HEK293T (cell line): ENCODE measurements around the gene GPRC5D.

Experiments
- CTCF ChIA-PET: fragments of 350-600 bp; formaldehyde crosslinking; extraction: SDS; loops from one replicate; lab custom pipeline; 2021; ENCODE audit warnings: antibody characterized with exemption, inconsistent platforms; lab: Yijun Ruan, JAX
- POLR2A ChIA-PET: fragments of 350-600 bp; formaldehyde crosslinking; extraction: SDS; loops from one replicate; lab custom pipeline; 2020; ENCODE audit warnings: antibody characterized with exemption, inconsistent platforms; lab: Yijun Ruan, JAX
- DNase-seq: peaks from one replicate; pipeline ENCODE4 v3.0.0; 2012; ENCODE audit warnings: mixed read lengths; ENCODE audit errors: extremely low spot score
- ARNT ChIP-seq: fragments of 450-650 bp; IDR thresholded peaks from 2 replicates; pipeline ENCODE4 v1.6.1; 2017; ENCODE audit warnings: mild to moderate bottlenecking
- BHLHE40 ChIP-seq: fragments of 450-650 bp; IDR thresholded peaks from 2 replicates; pipeline ENCODE4 v1.6.1; 2016; ENCODE audit warnings: mild to moderate bottlenecking, moderate library complexity, borderline replicate concordance
- CTBP1 ChIP-seq: fragments of 450-650 bp; IDR thresholded peaks from 2 replicates; pipeline ENCODE4 v1.6.1; 2016; ENCODE audit warnings: borderline replicate concordance
- ELF4 ChIP-seq: fragments of 450-650 bp; IDR thresholded peaks from 2 replicates; pipeline ENCODE4 v1.6.1; 2017; ENCODE audit warnings: antibody characterized with exemption
- FOXA1 ChIP-seq: fragments of 450-650 bp; IDR thresholded peaks from 2 replicates; pipeline ENCODE4 v1.6.1; 2016; ENCODE audit warnings: mild to moderate bottlenecking
- FOXK2 ChIP-seq: fragments of 450-650 bp; IDR thresholded peaks from 2 replicates; pipeline ENCODE4 v1.6.1; 2016; ENCODE audit warnings: mild to moderate bottlenecking
- FOXM1 ChIP-seq: fragments of 450-650 bp; IDR thresholded peaks from 2 replicates; pipeline ENCODE4 v1.6.1; 2017; ENCODE audit warnings: mild to moderate bottlenecking, borderline replicate concordance
- HDGF ChIP-seq: fragments of 450-650 bp; IDR thresholded peaks from 2 replicates; pipeline ENCODE4 v1.6.1; 2017; ENCODE audit warnings: antibody characterized with exemption, borderline replicate concordance
- L3MBTL2 ChIP-seq: fragments of 450-650 bp; conservative IDR thresholded peaks from 2 replicates; pipeline ENCODE4 v1.6.1; 2016; ENCODE audit warnings: mild to moderate bottlenecking
- LEF1 ChIP-seq: fragments of 450-650 bp; IDR thresholded peaks from 2 replicates; pipeline ENCODE4 v1.6.1; 2017; ENCODE audit warnings: mild to moderate bottlenecking, borderline replicate concordance
- NFRKB ChIP-seq: fragments of 450-650 bp; IDR thresholded peaks from 2 replicates; pipeline ENCODE4 v1.6.1; 2016; ENCODE audit warnings: mild to moderate bottlenecking, moderate library complexity
- SP1 ChIP-seq: fragments of 450-650 bp; IDR thresholded peaks from 2 replicates; pipeline ENCODE4 v1.6.1; 2017
- SUZ12 ChIP-seq: fragments of 450-650 bp; IDR thresholded peaks from 2 replicates; pipeline ENCODE4 v1.6.1; 2016; ENCODE audit warnings: mild to moderate bottlenecking
- TARDBP ChIP-seq: fragments of 450-650 bp; IDR thresholded peaks from 2 replicates; pipeline ENCODE4 v1.6.1; 2016
- ZNF384 ChIP-seq: fragments of 450-650 bp; IDR thresholded peaks from 2 replicates; pipeline ENCODE4 v1.6.1; 2016
- TF ChIP-seq, protein P1 (sequence below): fragments of 450-650 bp; IDR thresholded peaks from 2 replicates; pipeline ENCODE4 v1.6.1; 2016

GPRC5D gene

DNA sequence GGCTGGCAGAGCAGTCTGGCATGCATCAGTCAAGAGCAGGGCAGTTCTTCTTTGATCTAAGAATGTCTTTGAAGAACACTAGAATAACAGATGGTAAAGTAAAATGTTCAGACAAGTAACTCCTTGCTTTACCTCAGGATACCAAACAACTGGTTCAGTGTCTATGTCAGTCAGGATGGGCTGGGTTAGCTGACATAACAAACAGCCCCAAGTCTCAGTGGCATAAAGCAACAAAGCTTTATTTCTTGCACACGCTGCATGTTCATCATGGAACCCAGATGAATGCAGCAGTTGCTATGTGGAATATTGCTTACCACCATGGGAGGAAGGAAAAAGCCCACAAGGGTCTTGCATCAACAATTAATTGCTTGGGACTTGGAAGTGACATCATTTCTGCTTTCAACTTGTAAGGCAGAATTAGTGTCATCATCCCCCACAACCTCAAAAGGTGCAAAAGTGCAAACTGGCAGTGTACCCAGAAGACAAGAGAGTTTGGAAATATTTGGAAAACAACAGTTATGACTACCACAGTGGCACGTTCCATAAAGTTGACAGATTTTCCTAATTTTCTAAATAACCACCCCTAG lies 21.2 kb downstream of the GPRC5D start:
- no peak for DNase-seq
- POLR2A ChIA-PET, result no interaction called here
- CTCF ChIA-PET, result no interaction called here
- TF ChIP-seq LEF1 (no peak), CTBP1 (no peak), ARNT (no peak), ZNF384 (no peak), SUZ12 (no peak), FOXA1 (no peak), SP1 (no peak), ELF4 (no peak), FOXM1 (no peak), L3MBTL2 (no peak), HDGF (no peak), FOXK2 (no peak), TARDBP (no peak)
- TF ChIP-seq, protein P1, sequence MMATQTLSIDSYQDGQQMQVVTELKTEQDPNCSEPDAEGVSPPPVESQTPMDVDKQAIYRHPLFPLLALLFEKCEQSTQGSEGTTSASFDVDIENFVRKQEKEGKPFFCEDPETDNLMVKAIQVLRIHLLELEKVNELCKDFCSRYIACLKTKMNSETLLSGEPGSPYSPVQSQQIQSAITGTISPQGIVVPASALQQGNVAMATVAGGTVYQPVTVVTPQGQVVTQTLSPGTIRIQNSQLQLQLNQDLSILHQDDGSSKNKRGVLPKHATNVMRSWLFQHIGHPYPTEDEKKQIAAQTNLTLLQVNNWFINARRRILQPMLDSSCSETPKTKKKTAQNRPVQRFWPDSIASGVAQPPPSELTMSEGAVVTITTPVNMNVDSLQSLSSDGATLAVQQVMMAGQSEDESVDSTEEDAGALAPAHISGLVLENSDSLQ, result no peak

DNA sequence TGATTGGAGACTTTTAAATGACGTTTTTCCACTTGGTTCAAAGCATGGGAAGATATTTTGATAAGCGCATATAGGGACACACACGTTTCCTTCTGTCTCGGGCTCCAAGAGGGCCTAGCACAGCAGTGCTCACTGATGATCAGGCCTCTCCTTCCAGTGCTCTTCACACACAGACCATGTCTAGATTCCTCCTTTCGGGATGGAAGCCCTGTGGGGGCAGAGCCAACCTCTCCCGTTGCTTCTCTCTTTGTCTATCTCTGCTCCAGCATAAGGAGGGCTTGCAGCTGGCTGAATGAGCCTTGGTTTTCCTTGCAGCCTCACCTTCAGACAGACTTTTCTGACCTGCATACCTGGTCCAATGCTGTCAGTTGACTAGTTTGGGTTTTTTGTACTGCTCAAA lies 22.3 kb downstream of the GPRC5D start:
- ChIA-PET CTCF (interaction anchor here (0.6 kb wide), 1 partner anchor 210 kb away, joined by 4 read pairs; no protein-coding TSS in a partner anchor), POLR2A (interaction anchor here (0.6 kb wide), 1 partner anchor 20 kb away, joined by 4 read pairs; no protein-coding TSS in a partner anchor)
- DNase-seq, result no peak
- TF ChIP-seq TARDBP (no peak), FOXA1 (no peak), HDGF (no peak), ARNT (no peak), FOXM1 (no peak), ELF4 (no peak), CTBP1 (no peak), SP1 (no peak), FOXK2 (no peak), LEF1 (no peak), NFRKB (no peak), L3MBTL2 (no peak), BHLHE40 (no peak), ZNF384 (no peak), SUZ12 (no peak)
- TF ChIP-seq, protein P1, result no peak

DNA sequence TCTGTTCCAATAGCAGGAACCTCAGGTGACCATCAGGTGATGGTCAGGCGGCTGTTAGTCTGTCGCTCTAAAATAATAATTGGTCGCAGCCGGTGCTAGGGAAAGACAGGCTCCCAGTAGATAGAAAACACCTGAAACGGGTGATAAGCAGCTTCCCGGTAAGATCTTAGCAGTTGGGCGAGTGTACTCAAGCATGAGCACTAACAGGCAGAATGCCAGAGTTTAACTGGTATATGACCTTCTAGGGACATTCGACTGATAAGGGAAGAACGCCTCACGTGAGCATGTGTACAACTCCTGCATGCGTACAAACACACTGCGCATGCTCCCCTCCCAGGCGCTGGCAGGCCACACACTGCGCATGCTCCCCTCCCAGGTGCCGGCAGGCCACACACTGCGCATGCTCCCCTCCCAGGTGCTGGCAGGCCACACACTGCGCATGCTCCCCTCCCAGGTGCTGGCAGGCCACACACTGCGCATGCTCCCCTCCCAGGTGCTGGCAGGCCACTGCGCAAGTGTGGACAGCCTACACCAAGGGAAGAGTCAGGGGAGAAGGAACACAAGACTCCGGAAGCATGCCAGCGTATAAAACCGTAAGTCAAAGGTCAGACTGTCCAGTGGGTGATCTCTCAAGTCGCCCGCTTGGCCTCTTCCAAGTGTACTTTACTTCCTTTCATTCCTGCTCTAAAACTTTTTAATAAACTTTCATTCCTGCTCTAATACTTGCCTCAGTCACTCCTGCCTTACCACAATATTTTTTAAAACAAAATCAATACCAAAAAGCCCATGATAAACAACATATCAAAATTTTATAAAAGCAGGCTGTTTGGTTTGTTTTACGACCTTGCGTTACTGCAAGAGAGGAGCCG lies 24.5 kb downstream of the GPRC5D start:
- POLR2A ChIA-PET, result no interaction called here
- no peak for DNase-seq
- CTCF ChIA-PET, result no interaction called here
- no peak for TF ChIP-seq SP1
- no peak for TF ChIP-seq CTBP1
- TF ChIP-seq NFRKB, result no peak
- no peak for TF ChIP-seq FOXK2
- TF ChIP-seq, protein P1, result no peak
- TF ChIP-seq ZNF384, result no peak
- no peak for TF ChIP-seq FOXM1
- no peak for TF ChIP-seq BHLHE40
- TF ChIP-seq SUZ12, result no peak

DNA sequence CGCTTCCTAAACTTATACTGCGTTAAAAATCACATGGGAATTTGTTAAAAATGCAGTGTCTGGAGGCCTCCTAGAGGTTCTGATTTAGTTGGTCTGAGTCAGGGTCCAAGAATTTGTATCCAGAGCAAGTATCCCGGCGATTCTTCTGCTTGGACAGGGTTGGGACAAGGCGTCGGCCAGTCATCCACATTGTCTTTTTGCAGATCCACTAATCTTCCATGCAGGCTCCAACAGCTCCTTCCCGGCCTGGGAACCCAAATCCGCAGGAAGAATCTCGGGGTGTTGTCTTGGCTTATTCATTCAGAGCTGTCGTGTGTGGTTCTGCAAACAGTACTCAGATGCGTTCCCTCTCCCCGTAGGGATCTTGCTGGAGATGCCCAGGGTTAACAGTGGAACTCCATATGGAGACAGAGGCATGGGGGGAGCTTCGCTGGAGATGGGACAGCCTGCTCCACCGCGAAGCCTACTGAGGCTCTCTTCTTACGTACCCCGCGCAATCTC lies 25.3 kb downstream of the GPRC5D start:
- no peak for DNase-seq
- CTCF ChIA-PET, result no interaction called here
- TF ChIP-seq LEF1 (no peak), HDGF (no peak), FOXK2 (no peak), ELF4 (no peak), NFRKB (no peak), ZNF384 (no peak), BHLHE40 (no peak), FOXM1 (no peak), SUZ12 (no peak), TARDBP (no peak), FOXA1 (no peak), CTBP1 (no peak), L3MBTL2 (no peak), ARNT (no peak), SP1 (no peak)
- TF ChIP-seq, protein P1, result no peak
- POLR2A ChIA-PET, result no interaction called here

- TF ChIP-seq FOXA1 (no peak), FOXK2 (no peak), HDGF (no peak), SUZ12 (no peak), FOXM1 (no peak), TARDBP (no peak), LEF1 (no peak), ELF4 (no peak), BHLHE40 (no peak)
- TF ChIP-seq, protein P1, result no peak
- no peak for DNase-seq
- ChIA-PET POLR2A (no interaction called here), CTCF (interaction anchor here (0.8 kb wide), 1 partner anchor 271 kb away, joined by 3 read pairs; no protein-coding TSS in a partner anchor)
These were observed 26.6 kb downstream of the GPRC5D start for GRCh38 chr12:12925388-12925787.
